Loucy (cell line): ENCODE data around the gene CORO7.

ENCODE experiments used
- H2AFZ ChIP-seq: fragments of 200-600 bp; sonication (generic); 2 replicates; pipeline ENCODE4 v1.6.0; 2016; ENCODE audit warnings: antibody characterized with exemption, mild to moderate bottlenecking, low read length, moderate library complexity
- H3F3A ChIP-seq: fragments of 200-600 bp; 2 replicates; pipeline ENCODE4 v1.6.0; 2016; ENCODE audit warnings: antibody characterized with exemption, low read depth, mild to moderate bottlenecking
- H3K27me3 ChIP-seq: fragments of 200-600 bp; sonication (generic); 2 replicates; pipeline ENCODE4 v1.6.1; 2014; ENCODE audit warnings: low read length, mild to moderate bottlenecking; ENCODE audit not compliant: insufficient read depth, poor library complexity, severe bottlenecking
- H3K36me3 ChIP-seq: fragments of 200-600 bp; sonication (generic); 2 replicates; pipeline ENCODE4 v1.6.1; 2016; ENCODE audit warnings: low read length; ENCODE audit not compliant: insufficient read depth
- H3K4me1 ChIP-seq: fragments of 200-600 bp; sonication (generic); 2 replicates; pipeline ENCODE4 v1.5.1; 2014; ENCODE audit warnings: low read length, mild to moderate bottlenecking; ENCODE audit not compliant: insufficient read depth, poor library complexity, severe bottlenecking
- H3K4me2 ChIP-seq: fragments of 200-600 bp; sonication (generic); 2 replicates; pipeline ENCODE4 v1.6.0; 2014; ENCODE audit warnings: antibody characterized with exemption, low read length, low read depth, mild to moderate bottlenecking; ENCODE audit not compliant: poor library complexity, severe bottlenecking
- H3K4me3 ChIP-seq: fragments of 200-600 bp; sonication (generic); 2 replicates; pipeline ENCODE4 v1.5.1; 2014; ENCODE audit warnings: low read length, mild to moderate bottlenecking, mixed read lengths; ENCODE audit not compliant: poor library complexity, severe bottlenecking
- H3K79me2 ChIP-seq: fragments of 200-600 bp; sonication (generic); 2 replicates; pipeline ENCODE4 v1.6.1; 2014; ENCODE audit warnings: low read length; ENCODE audit not compliant: insufficient read depth
- H3K9ac ChIP-seq: fragments of 200-600 bp; sonication (generic); 2 replicates; pipeline ENCODE4 v1.6.0; 2014; ENCODE audit warnings: mild to moderate bottlenecking, low read depth, low read length, moderate library complexity; ENCODE audit not compliant: poor library complexity, severe bottlenecking
- H3K9me2 ChIP-seq: fragments of 200-600 bp; sonication (generic); replicated peaks from 2 replicates; pipeline ENCODE4 v1.6.1; 2016; ENCODE audit warnings: low read depth, low read length, mixed read lengths
- H3K9me3 ChIP-seq: fragments of 200-600 bp; sonication (generic); 2 replicates; pipeline ENCODE4 v1.6.1; 2014; ENCODE audit warnings: mild to moderate bottlenecking, antibody characterized with exemption, low read length, low read depth; ENCODE audit not compliant: insufficient read depth
- H4K20me1 ChIP-seq: fragments of 200-600 bp; sonication (generic); 2 replicates; pipeline ENCODE4 v1.6.0; 2014; ENCODE audit warnings: antibody characterized with exemption, low read length, mild to moderate bottlenecking; ENCODE audit not compliant: insufficient read depth, poor library complexity, severe bottlenecking
- CTCF ChIP-seq: fragments of 200-600 bp; sonication (generic); conservative IDR thresholded peaks from 2 replicates; pipeline ENCODE4 v1.5.1; 2014; ENCODE audit warnings: mild to moderate bottlenecking, antibody characterized with exemption, low read length
- EZH2phosphoT487 ChIP-seq: fragments of 200-600 bp; IDR thresholded peaks from 2 replicates; pipeline ENCODE4 v1.6.1; 2018; ENCODE audit warnings: antibody characterized with exemption, mild to moderate bottlenecking, moderate library complexity, borderline replicate concordance

The CORO7 gene

GRCh38 chr16:4416200-4417032, at the start of gene CORO7:
Gene CORO7, minus strand, starts transcription at chr16:4416596. Its CDS starts 78 bp downstream, at chr16:4416518.
- TF ChIP-seq EZH2phosphoT487: no peak
- no peak for TF ChIP-seq CTCF
- H3K9me2 ChIP-seq: no peaks in the 10 kb centered on the region
- peaks cover 33% of the 10 kb centered on the region for H3K79me2 ChIP-seq
- H3K27me3 ChIP-seq: no peaks in the 10 kb centered on the region
- peak within 1 kb of the TSS; percentile 81 for H3K4me2 ChIP-seq
- no peaks in the 10 kb centered on the region for H3K9me3 ChIP-seq
- peaks cover 5% of the 10 kb centered on the region for H3K4me1 ChIP-seq
- H3K4me3 ChIP-seq: peak within 1 kb of the TSS; percentile 89
- H3K36me3 ChIP-seq: no peaks in the 10 kb centered on the region
- H2AFZ ChIP-seq: peak within 1 kb of the TSS; percentile 81
- peaks cover 19% of the 10 kb centered on the region for H4K20me1 ChIP-seq
- peak within 1 kb of the TSS; percentile 78 for H3K9ac ChIP-seq
- no peaks in the 10 kb centered on the region for H3F3A ChIP-seq

DNA sequence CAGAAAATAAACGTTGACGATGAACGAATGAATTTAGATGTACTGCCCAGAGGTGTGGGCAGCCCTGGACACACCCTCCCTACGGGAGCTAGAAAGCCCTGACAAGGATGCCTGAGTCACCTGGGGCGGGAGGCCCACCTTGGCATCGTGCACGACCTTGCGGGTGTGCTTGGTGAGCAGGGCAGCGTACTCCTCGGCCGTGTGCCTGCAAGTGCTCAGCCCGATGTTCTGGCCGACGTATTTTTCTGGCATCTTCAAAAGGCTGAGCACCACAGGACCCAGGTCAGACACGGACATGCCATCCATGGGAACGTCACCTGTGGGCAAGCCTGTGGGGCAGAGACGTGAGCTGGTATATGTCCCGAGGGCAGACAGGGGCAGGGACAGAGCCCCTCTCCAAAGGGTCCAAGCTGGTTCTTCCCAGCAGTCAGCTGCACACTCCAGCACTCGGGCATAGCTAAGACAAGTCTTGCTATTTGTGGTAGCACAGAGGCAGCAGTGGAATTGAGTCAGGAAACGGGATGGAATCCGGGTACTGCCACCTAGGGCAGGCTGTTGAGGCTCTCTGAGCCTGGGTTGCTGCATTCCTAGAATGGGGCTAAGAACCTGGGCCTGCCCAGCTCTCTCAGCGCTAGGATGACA, 47.2 kb upstream of the CORO7 start:
- no peak overlapping the region for H2AFZ ChIP-seq
- H3K9ac ChIP-seq: no peak overlapping the region
- H3K79me2 ChIP-seq: no peaks in the 10 kb centered on the region
- no peaks in the 10 kb centered on the region for H3K4me1 ChIP-seq
- H4K20me1 ChIP-seq: no peaks in the 10 kb centered on the region
- no peak overlapping the region for H3K4me2 ChIP-seq
- H3K4me3 ChIP-seq: no peak overlapping the region
- H3F3A ChIP-seq: no peaks in the 10 kb centered on the region
- H3K36me3 ChIP-seq: no peaks in the 10 kb centered on the region
- no peaks in the 10 kb centered on the region for H3K9me2 ChIP-seq
- no peak for TF ChIP-seq EZH2phosphoT487
- no peaks in the 10 kb centered on the region for H3K9me3 ChIP-seq
- no peaks in the 10 kb centered on the region for H3K27me3 ChIP-seq

DNA sequence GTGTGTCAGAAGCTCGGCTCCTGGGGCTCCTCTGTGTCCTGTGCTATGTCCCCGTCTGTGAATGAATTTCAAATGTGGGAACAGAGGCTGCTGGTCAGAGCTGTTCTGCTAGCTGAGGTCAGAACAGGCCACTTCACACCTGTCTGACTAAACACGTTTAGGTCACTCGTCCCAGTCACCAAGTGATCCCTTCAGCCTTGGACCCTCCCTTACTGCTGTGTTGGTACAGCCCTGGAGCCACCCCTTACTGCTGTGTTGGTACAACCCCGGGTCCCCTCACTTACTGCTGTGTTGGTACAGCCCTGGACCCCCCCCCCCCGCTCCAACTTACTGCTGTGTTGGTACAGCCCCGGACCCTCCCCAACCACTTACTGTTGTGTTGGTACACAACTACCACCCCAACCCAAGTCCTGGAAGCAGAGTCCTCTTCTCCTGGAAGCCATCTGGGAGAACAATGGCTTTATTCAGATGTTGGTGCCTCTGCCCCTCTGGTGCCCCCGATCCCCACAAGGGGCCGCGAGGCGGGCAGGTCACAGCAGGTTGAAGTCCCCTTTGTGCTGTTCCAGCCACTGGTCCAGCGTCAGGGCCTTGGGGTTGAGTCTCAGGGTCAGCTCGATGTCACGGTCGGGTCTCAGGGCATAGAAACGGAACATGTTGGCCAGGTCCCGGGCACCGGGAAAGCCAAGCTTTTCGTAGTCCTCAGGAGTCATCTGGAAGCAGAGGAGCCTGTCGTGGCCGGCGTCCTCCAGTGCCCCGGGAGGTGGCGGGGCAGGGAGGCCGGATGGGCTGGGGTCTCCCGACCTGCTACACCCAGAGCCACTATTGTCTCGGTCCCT, 45.1 kb upstream of the CORO7 start:
- no peaks in the 10 kb centered on the region for H3K9me2 ChIP-seq
- no peaks in the 10 kb centered on the region for H4K20me1 ChIP-seq
- no peaks in the 10 kb centered on the region for H3K27me3 ChIP-seq
- H3K79me2 ChIP-seq: no peaks in the 10 kb centered on the region
- no peak overlapping the region for H3K4me3 ChIP-seq
- TF ChIP-seq CTCF (no peak), EZH2phosphoT487 (no peak)
- no peak overlapping the region for H2AFZ ChIP-seq
- no peaks in the 10 kb centered on the region for H3F3A ChIP-seq
- H3K36me3 ChIP-seq: no peaks in the 10 kb centered on the region
- no peaks in the 10 kb centered on the region for H3K4me1 ChIP-seq
- H3K9me3 ChIP-seq: no peaks in the 10 kb centered on the region
- no peak overlapping the region for H3K4me2 ChIP-seq
- H3K9ac ChIP-seq: no peak overlapping the region
